ENCODE results near the gene ELF2.
"Not testable (repeated sequence)": the region's sequence is repeated elsewhere in the genome, so short reads cannot be mapped to it uniquely, and the experiment has no call there.

The ELF2 gene

GRCh38 chr4:139017861-139018260, 159.2 kb downstream of the ELF2 start:
- no peak for DNase-seq

- peak in 3 of 5 experiments; percentile 23 to 50 (median 30) for DNase-seq
Observed at GRCh38 chr4:139015948-139016471, 161.0 kb downstream of the ELF2 start.

- peak; percentile 88 to 95 (median 91) for DNase-seq
Observed at GRCh38 chr4:139015269-139015947, 161.6 kb downstream of the ELF2 start, which contains the start of gene NOCT. TSS of gene NOCT (plus strand) at chr4:139015781. CDS start at chr4:139015982, 201 bp downstream.

GRCh38 chr4:139014371-139015268, 162.4 kb downstream of the ELF2 start:
- DNase-seq = peak in 1 of 5 experiments; percentile 64

GRCh38 chr4:139011225-139011950, 165.6 kb downstream of the ELF2 start:
- DNase-seq = no peak

- DNase-seq = no peak
Observed at GRCh38 chr4:139009702-139010101, 167.3 kb downstream of the ELF2 start.

GRCh38 chr4:139008278-139008677, 168.7 kb downstream of the ELF2 start:
- DNase-seq = not testable (repeated sequence)

- no peak for DNase-seq
Observed at GRCh38 chr4:139007640-139008039, 169.4 kb downstream of the ELF2 start.
